Fibroblast of skin of left biceps (primary cell): ENCODE measurements around the gene LRP1.
A peak's percentile ranks its signal among the peaks of the same experiment; 100 is the strongest.
"Not testable (repeated sequence)": the region's sequence is repeated elsewhere in the genome, so short reads cannot be mapped to it uniquely, and the experiment has no call there.

Experiments
- DNase-seq, 2 experiments: peaks; one replicate each; pipeline ENCODE4 v3.0.0-alpha.2; 2013; ENCODE audit warnings: low read depth in 2 of 2

LRP1 gene

GRCh38 chr12:57111031-57111734 is 17.1 kb upstream of the LRP1 start, which contains the start of gene STAT6:
STAT6 (minus strand) TSS chr12:57111362; CDS start chr12:57108278, 3,084 bp downstream.
- peak in 1 of 2 experiments; percentile 65 for DNase-seq

DNA sequence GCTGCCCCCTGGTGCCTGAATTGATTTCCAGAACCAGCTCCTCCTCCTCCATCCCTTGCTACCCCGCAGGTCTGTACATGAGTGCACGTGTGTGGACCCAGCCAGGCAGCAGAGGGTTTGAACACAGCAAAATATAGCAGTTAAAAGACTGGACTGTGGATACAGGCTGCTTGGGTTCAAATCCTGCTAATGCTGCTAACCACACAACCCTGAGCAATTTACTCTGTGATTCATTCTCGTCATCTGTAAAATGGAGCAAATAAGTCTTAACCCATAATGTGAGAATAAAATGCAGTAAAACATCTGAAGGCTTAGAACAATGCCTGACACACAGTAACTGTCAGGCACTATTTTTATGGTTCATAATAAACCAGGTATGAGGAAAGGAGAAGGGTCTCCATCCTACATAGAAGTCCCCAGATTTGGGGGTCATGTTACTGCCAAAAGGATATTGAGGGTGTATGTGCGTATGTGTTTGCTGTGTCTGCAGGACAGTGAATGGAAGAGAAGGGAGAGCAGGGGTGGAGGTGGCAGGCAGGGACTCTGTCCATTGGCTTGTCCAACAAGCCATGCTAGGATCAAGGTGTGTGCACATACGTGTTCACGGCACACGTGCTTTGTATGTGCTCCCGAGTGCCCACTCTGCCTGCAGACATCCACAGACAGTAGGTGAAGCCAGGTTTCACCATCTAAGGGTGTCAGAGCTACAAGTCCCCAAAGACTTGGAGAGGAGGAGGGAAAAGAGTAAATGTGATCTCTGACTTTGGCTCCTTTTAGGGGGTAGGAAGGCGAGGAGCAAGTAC is 15.6 kb upstream of the LRP1 start:
- DNase-seq = no peak

DNA sequence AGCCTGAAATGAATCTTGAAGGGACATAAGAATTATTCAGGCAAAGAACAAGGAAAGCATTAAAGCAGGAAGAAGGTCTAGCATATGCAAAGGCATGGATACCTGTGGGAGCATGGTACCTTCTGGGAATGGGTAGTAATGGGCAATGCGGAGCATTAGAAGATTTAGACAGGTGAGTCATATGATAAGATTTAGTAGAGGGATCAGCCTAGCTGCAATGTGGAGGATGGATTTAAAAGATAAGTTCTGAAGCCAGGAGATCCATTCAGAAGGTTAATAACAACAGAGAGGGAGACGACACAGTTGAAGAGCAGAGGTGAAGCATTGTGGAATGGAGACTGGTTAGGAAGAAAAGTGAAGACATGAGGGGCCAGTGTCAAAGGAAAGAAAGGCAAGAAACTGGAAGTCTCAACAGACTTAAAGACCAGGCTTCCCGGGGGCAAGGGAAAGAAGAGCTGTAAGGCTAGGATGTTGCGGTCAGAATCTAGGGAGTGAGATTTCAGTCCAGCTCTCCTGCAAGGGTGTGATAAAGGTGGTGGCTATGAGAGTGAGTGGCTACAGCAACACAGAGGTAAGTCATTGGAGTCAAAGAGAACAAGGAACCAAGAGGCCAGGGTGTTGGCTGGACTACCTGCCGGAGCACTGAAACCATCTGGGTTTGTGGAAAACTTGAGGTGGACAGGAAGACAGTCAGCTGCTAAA is 11.6 kb upstream of the LRP1 start:
- DNase-seq = no peak

- no peak for DNase-seq
These were observed 9.5 kb upstream of the LRP1 start for GRCh38 chr12:57118711-57119271.

GRCh38 chr12:57119294-57120085 is 8.8 kb upstream of the LRP1 start:
- DNase-seq = no peak

DNA sequence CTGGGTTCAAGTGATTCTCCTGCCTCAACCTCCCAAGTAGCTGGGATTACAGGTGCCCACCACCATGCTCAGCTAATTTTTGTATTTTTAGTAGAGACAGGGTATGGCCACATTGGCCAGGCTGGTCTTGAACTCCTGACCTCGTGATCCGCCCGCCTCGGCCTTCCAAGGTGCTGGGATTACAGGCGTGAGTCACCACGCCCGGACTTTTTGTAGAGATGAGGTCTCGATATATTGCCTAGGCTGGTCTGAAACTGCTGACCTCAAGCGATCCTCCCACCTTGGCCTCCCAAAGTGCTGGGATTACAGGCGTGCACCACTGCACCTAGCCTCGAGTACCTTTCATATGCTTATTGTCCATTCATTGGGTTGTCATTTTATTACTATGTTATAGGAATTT is 7.6 kb upstream of the LRP1 start:
- DNase-seq = not testable (repeated sequence)

- DNase-seq = no peak
These were observed 4.5 kb upstream of the LRP1 start for GRCh38 chr12:57123813-57124212.

- DNase-seq = no peak
These were observed 3.9 kb upstream of the LRP1 start for GRCh38 chr12:57124261-57124877.

GRCh38 chr12:57126061-57126460 is 2.2 kb upstream of the LRP1 start:
- DNase-seq = no peak

- DNase-seq = no peak
These were observed 1.7 kb upstream of the LRP1 start for GRCh38 chr12:57126561-57126960.

DNA sequence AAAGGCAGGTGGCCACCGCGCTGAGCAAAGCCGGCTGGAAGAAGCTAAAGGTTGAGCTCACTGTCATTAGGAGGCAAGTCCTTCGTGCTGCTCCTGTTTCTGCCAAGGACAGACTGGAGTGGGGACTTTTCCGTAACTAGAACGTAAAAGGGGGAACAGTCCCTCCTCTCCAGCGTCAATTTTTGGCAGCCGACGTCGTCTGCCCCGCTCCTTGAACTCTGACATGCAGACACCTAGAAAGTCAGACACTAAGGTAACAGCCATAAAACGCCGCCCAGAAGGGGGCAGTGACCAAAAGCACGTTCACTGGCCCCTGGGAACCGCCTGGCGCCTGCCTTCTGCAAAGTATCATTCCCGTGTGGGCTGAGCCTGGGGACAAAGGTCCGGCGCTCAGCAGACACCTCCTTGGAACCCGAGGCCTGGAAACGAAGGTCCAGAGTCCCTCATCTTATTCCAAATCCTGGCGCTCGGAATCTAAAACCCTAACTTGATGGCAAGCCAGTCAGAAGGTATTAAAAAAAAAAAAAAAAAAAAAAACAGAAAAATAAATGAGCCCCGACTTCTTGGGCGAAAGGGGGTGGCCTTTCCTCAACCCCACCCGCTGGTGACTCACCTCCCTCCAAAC is 1.1 kb upstream of the LRP1 start:
- DNase-seq = no peak

DNA sequence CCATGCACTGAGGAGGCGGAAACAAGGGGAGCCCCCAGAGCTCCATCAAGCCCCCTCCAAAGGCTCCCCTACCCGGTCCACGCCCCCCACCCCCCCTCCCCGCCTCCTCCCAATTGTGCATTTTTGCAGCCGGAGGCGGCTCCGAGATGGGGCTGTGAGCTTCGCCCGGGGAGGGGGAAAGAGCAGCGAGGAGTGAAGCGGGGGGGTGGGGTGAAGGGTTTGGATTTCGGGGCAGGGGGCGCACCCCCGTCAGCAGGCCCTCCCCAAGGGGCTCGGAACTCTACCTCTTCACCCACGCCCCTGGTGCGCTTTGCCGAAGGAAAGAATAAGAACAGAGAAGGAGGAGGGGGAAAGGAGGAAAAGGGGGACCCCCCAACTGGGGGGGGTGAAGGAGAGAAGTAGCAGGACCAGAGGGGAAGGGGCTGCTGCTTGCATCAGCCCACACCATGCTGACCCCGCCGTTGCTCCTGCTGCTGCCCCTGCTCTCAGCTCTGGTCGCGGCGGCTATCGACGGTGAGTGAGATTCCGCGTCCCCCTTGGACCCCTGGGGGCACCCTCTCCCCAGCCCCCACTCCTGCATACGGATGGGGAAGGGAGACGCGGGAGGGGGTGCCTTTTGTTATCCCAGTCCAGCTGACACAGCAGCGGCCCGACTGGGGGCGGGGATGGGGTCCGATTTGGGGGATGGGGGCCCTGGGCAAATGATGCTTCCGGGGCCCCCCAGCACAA is 400 bp downstream of the LRP1 start:
- no peak for DNase-seq

DNA sequence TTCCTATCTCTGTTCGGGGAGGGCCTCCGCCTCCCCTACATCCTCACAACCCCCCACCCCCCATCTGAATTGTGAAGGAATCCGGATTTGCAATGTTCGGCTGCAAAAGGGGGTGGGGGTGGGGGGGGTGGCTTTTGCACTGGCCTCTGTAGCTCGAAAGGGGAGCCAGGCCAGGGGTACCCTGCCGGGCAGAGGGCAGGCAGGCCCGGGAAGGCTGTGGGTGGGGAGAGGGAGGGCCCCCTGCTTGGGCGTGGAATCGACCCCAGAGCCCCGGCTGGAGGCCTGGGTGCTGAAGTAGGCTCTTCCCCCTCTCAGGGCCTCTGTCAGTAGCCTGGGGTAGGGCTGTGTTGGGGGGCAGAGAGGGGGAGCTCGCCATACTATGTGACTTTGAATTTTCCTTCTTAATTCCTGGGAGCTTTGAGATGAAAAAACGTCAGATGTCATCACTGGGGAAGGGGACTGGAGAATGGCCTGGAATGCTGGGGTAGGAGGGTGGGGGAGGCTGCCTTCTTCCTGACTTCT is 1.1 kb downstream of the LRP1 start:
- no peak for DNase-seq

DNA sequence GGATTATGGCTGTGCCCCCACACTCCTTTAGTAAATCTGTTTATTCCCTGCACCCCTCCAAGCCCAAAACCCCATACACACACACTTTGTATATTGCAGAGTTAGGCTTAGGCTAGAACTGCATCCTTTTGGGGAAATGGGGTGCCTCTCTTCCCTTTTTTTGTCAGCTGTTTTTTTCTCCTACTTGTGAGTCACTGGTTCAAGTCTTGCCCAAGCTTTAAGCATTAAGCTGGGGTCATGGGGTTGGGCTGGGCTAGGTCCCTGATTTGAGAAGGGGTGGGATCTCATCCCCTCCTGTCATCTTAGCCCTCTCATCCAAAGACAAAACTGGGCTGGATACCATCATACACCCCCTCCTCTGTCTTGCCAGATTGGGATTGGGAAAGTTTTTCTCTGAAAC is 1.6 kb downstream of the LRP1 start:
- DNase-seq = no peak

GRCh38 chr12:57130941-57131340 is 2.7 kb downstream of the LRP1 start:
- DNase-seq = no peak

DNA sequence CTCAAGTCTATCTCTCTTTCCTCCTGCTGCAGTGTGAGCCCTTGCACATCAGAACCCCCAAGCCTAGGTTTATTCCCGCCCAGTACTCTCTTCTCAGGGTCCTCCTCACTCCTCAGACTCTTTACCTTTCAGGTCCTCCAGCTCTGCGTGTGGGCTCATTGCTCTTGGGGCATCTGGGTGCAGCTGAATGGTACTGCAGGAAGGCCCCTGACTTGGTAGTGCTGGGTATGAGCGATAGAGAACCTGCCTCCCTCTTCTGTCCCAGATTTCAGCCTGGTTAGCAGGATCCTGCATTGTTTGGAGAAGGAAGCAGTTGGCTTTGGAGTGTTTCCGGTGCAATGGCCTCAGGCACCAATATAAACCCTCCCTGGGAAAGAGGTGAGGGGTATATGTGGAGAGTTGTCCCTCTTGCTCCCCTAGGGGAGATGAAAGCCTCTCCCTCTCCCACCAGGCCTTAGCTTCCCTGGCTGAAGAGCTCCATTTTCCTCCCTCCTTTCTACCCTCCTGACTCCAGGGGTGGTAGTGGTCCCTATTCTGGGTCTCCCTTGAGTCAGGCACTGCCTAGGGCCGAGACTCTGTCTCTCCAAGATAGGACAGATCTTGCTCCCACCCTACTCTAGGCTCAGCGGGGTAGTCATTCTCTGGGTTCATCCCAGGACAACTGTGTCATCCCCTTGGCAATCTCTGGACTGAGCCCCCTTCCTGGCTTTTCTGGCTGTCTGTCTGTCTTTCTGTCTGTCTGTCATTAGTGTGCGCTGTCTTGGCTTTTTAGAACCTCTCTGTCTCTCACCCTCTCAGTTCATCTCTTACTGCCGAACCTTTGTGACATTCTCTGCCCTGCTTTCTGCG is 3.8 kb downstream of the LRP1 start:
- no peak for DNase-seq

- no peak for DNase-seq
These were observed 4.8 kb downstream of the LRP1 start for GRCh38 chr12:57133013-57133569.

- DNase-seq = no peak
These were observed 5.6 kb downstream of the LRP1 start for GRCh38 chr12:57133916-57134315.
